NT2/D1 (cell line): ENCODE data around the gene TPK1.

Experiments
- SUZ12 ChIP-seq: IDR thresholded peaks from 2 replicates; pipeline ENCODE4 v1.6.1; 2011; ENCODE audit not compliant: insufficient read length, insufficient read depth; ENCODE audit errors: extremely low read depth
- YY1 ChIP-seq: IDR thresholded peaks from 2 replicates; pipeline ENCODE4 v1.6.1; 2011; ENCODE audit not compliant: insufficient read length, insufficient read depth
- ZNF274 ChIP-seq: IDR thresholded peaks from 2 replicates; pipeline ENCODE4 v1.6.1; 2011; ENCODE audit warnings: mild to moderate bottlenecking, low read depth, low read length

DNA sequence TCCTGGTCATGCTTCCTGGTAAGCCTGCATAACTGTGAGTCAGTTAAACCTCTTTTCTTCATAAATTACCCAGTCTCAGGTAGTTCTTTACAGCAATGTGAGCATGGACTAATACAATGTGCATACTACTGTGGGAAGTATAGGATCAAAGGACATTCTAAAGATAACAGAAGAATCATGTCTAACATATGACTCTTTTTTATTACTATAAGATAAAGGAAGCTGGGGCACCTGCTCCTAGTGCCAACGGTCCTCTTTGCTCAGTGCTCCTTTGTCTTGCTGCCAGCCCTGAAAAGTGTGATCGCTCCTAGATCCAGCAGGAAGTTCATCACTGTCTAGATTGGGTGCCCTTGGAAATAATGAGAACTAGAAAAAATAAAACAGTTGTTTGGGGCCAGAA, 289.1 kb downstream of the TPK1 start:
- TF ChIP-seq ZNF274 (no peak), YY1 (no peak), SUZ12 (no peak)
